ENCODE measurements around the gene PNPT1. TPM values are rescaled to one million over a fixed set of nuclear protein-coding genes. Genes with fewer than 3 reads are reported as not detected.
A peak's percentile ranks its signal among the peaks of the same experiment; 100 is the strongest.
"Not testable (repeated sequence)": the region's sequence is repeated elsewhere in the genome, so short reads cannot be mapped to it uniquely, and the experiment has no call there.

PNPT1 gene
- polyA plus RNA-seq, 6 donors from 2014 or later = 20.3 to 27.3 (median 24.3) TPM

GRCh38 chr2:55604027-55604565 is 89.5 kb downstream of the PNPT1 start:
- Mint-ChIP-seq H3K27ac (peak overlapping the region in 1 of 6 donors; percentile 47), H3K4me1 (peaks cover 17 to 43% (median 39%) of the 10 kb centered on the region in 3 donors), H3K36me3 (peaks cover 0 to 3% of the 10 kb centered on the region in 2 donors), H3K9me3 (no peaks in the 10 kb centered on the region), H3K27me3 (no peaks in the 10 kb centered on the region), H3K4me3 (no peak overlapping the region)
- ATAC-seq (ENCODE audit: low read depth in 2 of 2) = no peak
- DNase-seq = no peak

- Mint-ChIP-seq H3K36me3 (peaks cover 0 to 3% of the 10 kb centered on the region in 2 donors), H3K9me3 (no peaks in the 10 kb centered on the region), H3K4me3 (no peak overlapping the region), H3K27me3 (no peaks in the 10 kb centered on the region), H3K27ac (peak overlapping the region in 3 of 6 donors; percentile 13 to 30 (median 20)), H3K4me1 (peaks cover 9 to 30% (median 29%) of the 10 kb centered on the region in 3 donors)
- ATAC-seq (ENCODE audit: low read depth in 2 of 2) (no peak), DNase-seq (no peak)
These were observed 91.8 kb downstream of the PNPT1 start for GRCh38 chr2:55601849-55602248.

- Mint-ChIP-seq H3K27me3 (no peaks in the 10 kb centered on the region), H3K36me3 (peaks cover 0 to 3% of the 10 kb centered on the region in 2 donors), H3K9me3 (no peaks in the 10 kb centered on the region), H3K27ac (peak overlapping the region in 1 of 6 donors; percentile 12), H3K4me1 (peaks cover 7 to 30% (median 16%) of the 10 kb centered on the region in 3 donors), H3K4me3 (no peak overlapping the region)
- no peak for ATAC-seq (ENCODE audit: low read depth in 2 of 2)
- no peak for DNase-seq
These were observed 95.4 kb downstream of the PNPT1 start for GRCh38 chr2:55598056-55598795.

GRCh38 chr2:55596795-55597194 is 96.8 kb downstream of the PNPT1 start:
- not testable (repeated sequence) for H3K9me3 Mint-ChIP-seq; H3K27ac Mint-ChIP-seq; H3K4me3 Mint-ChIP-seq; H3K36me3 Mint-ChIP-seq; H3K27me3 Mint-ChIP-seq; ATAC-seq (ENCODE audit: low read depth in 2 of 2); DNase-seq
- H3K4me1 Mint-ChIP-seq = peaks cover 6 to 17% (median 7%) of the 10 kb centered on the region in 3 donors

GRCh38 chr2:55595536-55595935 is 98.1 kb downstream of the PNPT1 start:
- H3K36me3 Mint-ChIP-seq = peaks cover 0 to 3% of the 10 kb centered on the region in 2 donors
- H3K4me3 Mint-ChIP-seq = no peak overlapping the region
- no peaks in the 10 kb centered on the region for H3K27me3 Mint-ChIP-seq
- DNase-seq (no peak), ATAC-seq (ENCODE audit: low read depth in 2 of 2) (no peak)
- H3K9me3 Mint-ChIP-seq = no peaks in the 10 kb centered on the region
- H3K4me1 Mint-ChIP-seq = peaks cover 7 to 15% (median 8%) of the 10 kb centered on the region in 3 donors
- no peak overlapping the region for H3K27ac Mint-ChIP-seq

GRCh38 chr2:55592130-55592529 is 101.5 kb downstream of the PNPT1 start:
- Mint-ChIP-seq H3K4me3 (no peak overlapping the region), H3K27me3 (no peaks in the 10 kb centered on the region), H3K4me1 (peaks cover 0 to 6% (median 5%) of the 10 kb centered on the region in 3 donors), H3K27ac (no peak overlapping the region), H3K36me3 (no peaks in the 10 kb centered on the region), H3K9me3 (no peaks in the 10 kb centered on the region)
- DNase-seq (no peak), ATAC-seq (ENCODE audit: low read depth in 2 of 2) (no peak)

GRCh38 chr2:55590810-55591440 is 102.7 kb downstream of the PNPT1 start:
- no peak for DNase-seq
- peaks cover 0 to 6% (median 5%) of the 10 kb centered on the region in 3 donors for H3K4me1 Mint-ChIP-seq
- no peaks in the 10 kb centered on the region for H3K36me3 Mint-ChIP-seq
- ATAC-seq (ENCODE audit: low read depth in 2 of 2) = no peak
- H3K27ac Mint-ChIP-seq = peak overlapping the region in 1 of 6 donors; percentile 85
- no peaks in the 10 kb centered on the region for H3K27me3 Mint-ChIP-seq
- H3K9me3 Mint-ChIP-seq = no peaks in the 10 kb centered on the region
- no peak overlapping the region for H3K4me3 Mint-ChIP-seq

GRCh38 chr2:55585451-55586080 is 108.1 kb downstream of the PNPT1 start:
- peaks cover 3 to 7% (median 4%) of the 10 kb centered on the region in 3 donors for H3K4me1 Mint-ChIP-seq
- no peaks in the 10 kb centered on the region for H3K27me3 Mint-ChIP-seq
- peak overlapping the region in 1 of 6 donors; percentile 16 for H3K27ac Mint-ChIP-seq
- peaks cover 7 to 13% of the 10 kb centered on the region in 2 donors for H3K36me3 Mint-ChIP-seq
- no peak overlapping the region for H3K4me3 Mint-ChIP-seq
- ATAC-seq (ENCODE audit: low read depth in 2 of 2) (no peak), DNase-seq (no peak)
- H3K9me3 Mint-ChIP-seq = no peaks in the 10 kb centered on the region

Other genes with a start within 250 kb of the PNPT1 start
- gene CFAP36, start 174.1 kb downstream of the PNPT1 start, polyA plus RNA-seq (ENCODE audit: low read depth in 6 of 6) = 10 to 100 TPM in 3 of 6 donors, 1 to 10 TPM in 3; 3.5 to 12.5 (median 9.9) TPM
- gene PPP4R3B, start 76.2 kb downstream of the PNPT1 start, polyA plus RNA-seq (ENCODE audit: low read depth in 6 of 6) = 10 to 100 TPM; 43.2 to 73.6 (median 70.0) TPM
- gene EFEMP1, start 229.9 kb upstream of the PNPT1 start, polyA plus RNA-seq (ENCODE audit: low read depth in 6 of 6) = not detected

All from naive B cell (primary cell).